Activated naive CD4-positive, alpha-beta T cell treated with anti-CD3 and anti-CD28 coated beads, Interleukin-2, amount 50 U/mL, for 72 hours (primary cell): ENCODE results near the gene HAND1. TPM values are rescaled to one million over a fixed set of nuclear protein-coding genes. Genes with fewer than 3 reads are reported as not detected.

ENCODE experiments used
- ATAC-seq, 2 donors: fragments of 150-1000 bp; cut with Tn5 transposase; 2 replicates each; pipeline ENCODE4 v1.10.0; 2021; ENCODE audit warnings: mild to moderate bottlenecking in 2 of 2, moderate library complexity in 2 of 2
- DNase-seq, 2 donors: peaks; one replicate each; pipeline ENCODE4 v3.0.0; 2021 to 2022; ENCODE audit warnings: low spot score in 2 of 2
- H3K27ac Mint-ChIP-seq, 2 donors: one replicate each; pipeline ENCODE4 v1.8.0; 2022; ENCODE audit warnings: mild to moderate bottlenecking in 2 of 2, mixed read lengths in 2 of 2
- H3K36me3 Mint-ChIP-seq, 2 donors: one replicate each; pipeline ENCODE4 v1.8.0; 2022; ENCODE audit warnings: mixed read lengths in 2 of 2
- H3K9me3 Mint-ChIP-seq, 2 donors: one replicate each; pipeline ENCODE4 v1.8.0; 2022; ENCODE audit warnings: mixed read lengths in 2 of 2
- total RNA-seq, 2 donors: library from RNA; stranded (reverse); gene quantifications; one replicate each; pipeline ENCODE4 v1.2.3, GENCODE V29; 2022

The HAND1 gene
- total RNA-seq, 2 donors from 2014 or later = not detected

- no peaks in the 10 kb centered on the region for H3K9me3 Mint-ChIP-seq
- ATAC-seq (no peak), DNase-seq (no peak)
- H3K27ac Mint-ChIP-seq = no peak overlapping the region
- peaks cover 0 to 6% of the 10 kb centered on the region in 2 donors for H3K36me3 Mint-ChIP-seq
Measured at GRCh38 chr5:154451957-154452356, 26.1 kb downstream of the HAND1 start.

GRCh38 chr5:154449786-154450185 is 28.2 kb downstream of the HAND1 start:
- no peak overlapping the region for H3K27ac Mint-ChIP-seq
- DNase-seq = no peak
- ATAC-seq = no peak
- peaks cover 12% of the 10 kb centered on the region in 2 donors for H3K36me3 Mint-ChIP-seq
- H3K9me3 Mint-ChIP-seq = no peaks in the 10 kb centered on the region

- ATAC-seq (no peak), DNase-seq (no peak)
- H3K27ac Mint-ChIP-seq = peak overlapping the region; percentile 15 to 74
- H3K9me3 Mint-ChIP-seq = no peaks in the 10 kb centered on the region
- peaks cover 14 to 21% of the 10 kb centered on the region in 2 donors for H3K36me3 Mint-ChIP-seq
Measured at GRCh38 chr5:154447089-154447725, 30.8 kb downstream of the HAND1 start.

GRCh38 chr5:154446195-154447088 is 31.6 kb downstream of the HAND1 start:
- H3K9me3 Mint-ChIP-seq = no peaks in the 10 kb centered on the region
- DNase-seq (peak; percentile 44 to 68), ATAC-seq (peak in 1 of 2 donors; percentile 19)
- H3K27ac Mint-ChIP-seq = peak overlapping the region; percentile 74 to 94
- peaks cover 20 to 29% of the 10 kb centered on the region in 2 donors for H3K36me3 Mint-ChIP-seq

- Mint-ChIP-seq H3K36me3 (peaks cover 20 to 32% of the 10 kb centered on the region in 2 donors), H3K27ac (peak within 1 kb of the TSS; percentile 94 to 95), H3K9me3 (no peaks in the 10 kb centered on the region)
- peak; percentile 97 to 98 for DNase-seq
- peak; percentile 96 to 97 for ATAC-seq
Measured at GRCh38 chr5:154445422-154446194, 32.4 kb downstream of the HAND1 start, which contains the start of gene SAP30L. Gene SAP30L (plus strand): TSS chr5:154445997. CDS start chr5:154446605, 608 bp downstream.

- Mint-ChIP-seq H3K9me3 (no peaks in the 10 kb centered on the region), H3K27ac (peak overlapping the region; percentile 94 to 95), H3K36me3 (peaks cover 20 to 32% of the 10 kb centered on the region in 2 donors)
- ATAC-seq (peak; percentile 2 to 18), DNase-seq (peak; percentile 19 to 55)
Measured at GRCh38 chr5:154444556-154445421, 33.2 kb downstream of the HAND1 start.

- no peak for DNase-seq
- no peaks in the 10 kb centered on the region for H3K9me3 Mint-ChIP-seq
- no peak overlapping the region for H3K27ac Mint-ChIP-seq
- peaks cover 24 to 36% of the 10 kb centered on the region in 2 donors for H3K36me3 Mint-ChIP-seq
- no peak for ATAC-seq
Measured at GRCh38 chr5:154442801-154443200, 35.2 kb downstream of the HAND1 start.

GRCh38 chr5:154440540-154440939 is 37.5 kb downstream of the HAND1 start:
- Mint-ChIP-seq H3K9me3 (no peaks in the 10 kb centered on the region), H3K27ac (no peak overlapping the region), H3K36me3 (peaks cover 25 to 40% of the 10 kb centered on the region in 2 donors)
- DNase-seq (no peak), ATAC-seq (no peak)

GRCh38 chr5:154437281-154437965 is 40.6 kb downstream of the HAND1 start:
- no peak for DNase-seq
- H3K36me3 Mint-ChIP-seq = peaks cover 17 to 31% of the 10 kb centered on the region in 2 donors
- no peaks in the 10 kb centered on the region for H3K9me3 Mint-ChIP-seq
- no peak overlapping the region for H3K27ac Mint-ChIP-seq
- no peak for ATAC-seq

- Mint-ChIP-seq H3K9me3 (no peaks in the 10 kb centered on the region), H3K36me3 (peaks cover 10 to 18% of the 10 kb centered on the region in 2 donors), H3K27ac (no peak overlapping the region)
- DNase-seq (no peak), ATAC-seq (no peak)
Measured at GRCh38 chr5:154435226-154435625, 42.8 kb downstream of the HAND1 start.

GRCh38 chr5:154430961-154431630 is 46.9 kb downstream of the HAND1 start:
- Mint-ChIP-seq H3K36me3 (peaks cover 4 to 10% of the 10 kb centered on the region in 2 donors), H3K27ac (no peak overlapping the region), H3K9me3 (no peaks in the 10 kb centered on the region)
- ATAC-seq (no peak), DNase-seq (no peak)

- Mint-ChIP-seq H3K36me3 (peaks cover 4 to 5% of the 10 kb centered on the region in 2 donors), H3K9me3 (no peaks in the 10 kb centered on the region), H3K27ac (no peak overlapping the region)
- no peak for DNase-seq
- no peak for ATAC-seq
Measured at GRCh38 chr5:154430466-154430865, 47.6 kb downstream of the HAND1 start.

GRCh38 chr5:154429341-154429740 is 48.7 kb downstream of the HAND1 start:
- peaks cover 5 to 7% of the 10 kb centered on the region in 2 donors for H3K36me3 Mint-ChIP-seq
- DNase-seq = no peak
- no peak for ATAC-seq
- no peaks in the 10 kb centered on the region for H3K9me3 Mint-ChIP-seq
- H3K27ac Mint-ChIP-seq = no peak overlapping the region

GRCh38 chr5:154428208-154428607 is 49.8 kb downstream of the HAND1 start:
- no peak for ATAC-seq
- no peak overlapping the region for H3K27ac Mint-ChIP-seq
- DNase-seq = no peak
- peaks cover 0 to 6% of the 10 kb centered on the region in 2 donors for H3K9me3 Mint-ChIP-seq
- H3K36me3 Mint-ChIP-seq = peaks cover 0 to 18% of the 10 kb centered on the region in 2 donors
